Measurements from ENCODE around the gene PDIA5.

- TF ChIP-seq CTCF (IDR thresholded peaks at IDR 0.05) (no peak), POLR2A (IDR thresholded peaks at IDR 0.05) (no peak), POLR2AphosphoS5 (IDR thresholded peaks at IDR 0.05) (no peak), EP300 (IDR thresholded peaks at IDR 0.05) (no peak)
Measured at GRCh38 chr3:123124971-123125370, 58.1 kb downstream of the PDIA5 start.

Data from sigmoid colon (tissue), 4 donors.